Measurements from ENCODE around the gene C13orf46. TPM values are rescaled to one million over a fixed set of nuclear protein-coding genes. Genes with fewer than 3 reads are reported as not detected.
A peak's percentile ranks its signal among the peaks of the same experiment; 100 is the strongest.
"Not testable (repeated sequence)": the region's sequence is repeated elsewhere in the genome, so short reads cannot be mapped to it uniquely, and the experiment has no call there.

C13orf46 gene
- 0.54 to 1.8 TPM (median 0.57 TPM) in 3 replicates for total RNA-seq

DNA sequence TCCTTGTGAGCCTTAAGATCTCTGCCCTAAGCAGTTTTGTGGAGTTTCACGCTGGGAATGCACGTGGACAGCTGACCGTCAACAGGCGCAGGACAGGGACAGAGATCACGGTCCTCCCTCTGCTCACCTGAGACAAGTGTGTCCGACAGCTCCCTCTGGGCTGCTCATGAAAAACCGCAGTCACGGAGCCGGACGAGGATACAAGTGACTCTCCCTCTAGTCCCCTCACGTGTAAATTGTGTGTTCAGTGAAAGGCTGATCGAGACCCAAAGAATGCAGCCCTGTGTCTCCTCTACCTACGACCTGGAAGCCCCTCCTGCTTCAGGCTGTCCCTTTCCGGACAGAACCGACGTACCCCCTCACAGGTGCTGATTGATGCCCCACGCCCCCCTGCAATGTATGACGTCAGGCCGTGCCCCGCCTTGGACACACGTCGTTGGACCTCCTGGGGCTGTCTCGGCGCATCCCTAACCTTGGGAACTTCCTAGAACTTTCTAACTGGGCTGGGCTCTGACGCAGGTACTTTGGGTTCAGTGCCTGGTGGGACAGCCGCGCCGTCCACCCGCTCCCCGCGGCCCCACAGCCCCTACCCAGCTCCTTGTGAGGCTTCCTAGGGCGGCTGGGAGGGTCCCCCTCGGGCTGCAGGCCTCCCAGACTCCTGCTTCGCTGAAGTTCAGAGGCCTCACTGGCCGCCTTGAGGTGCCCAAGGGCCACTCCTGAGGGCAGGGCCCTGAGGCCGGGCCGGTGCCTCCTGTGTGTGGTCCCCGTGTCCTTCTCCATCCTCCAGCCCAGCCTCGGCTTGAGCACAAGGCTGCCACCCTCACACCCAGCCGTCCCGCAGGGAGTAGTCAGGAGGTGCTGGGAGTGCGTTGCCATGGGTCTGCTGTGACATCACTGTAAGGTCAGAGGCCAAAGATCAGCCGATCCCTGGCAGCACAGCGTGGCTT, at the start of gene C13orf46:
Gene C13orf46, minus strand, starts transcription at position 859 of the 947 bp plus-strand sequence. Its CDS starts 79 bp downstream, at position 780.
- DNase-seq (ENCODE audit: low spot score in 2 of 2, unreplicated experiment in 2 of 2) = peak in 1 of 2 experiments; percentile 17
- Mint-ChIP-seq H3K36me3 (no peaks in the 10 kb centered on the region), H3K9me3 (no peaks in the 10 kb centered on the region), H3K4me3 (no peak within 1 kb of the TSS), H3K4me1 (peaks cover 14% of the 10 kb centered on the region), H3K27me3 (ENCODE audit: low read depth) (no peaks in the 10 kb centered on the region), H3K27ac (peak within 1 kb of the TSS; percentile 53)
- TF ChIP-seq, protein P1, sequence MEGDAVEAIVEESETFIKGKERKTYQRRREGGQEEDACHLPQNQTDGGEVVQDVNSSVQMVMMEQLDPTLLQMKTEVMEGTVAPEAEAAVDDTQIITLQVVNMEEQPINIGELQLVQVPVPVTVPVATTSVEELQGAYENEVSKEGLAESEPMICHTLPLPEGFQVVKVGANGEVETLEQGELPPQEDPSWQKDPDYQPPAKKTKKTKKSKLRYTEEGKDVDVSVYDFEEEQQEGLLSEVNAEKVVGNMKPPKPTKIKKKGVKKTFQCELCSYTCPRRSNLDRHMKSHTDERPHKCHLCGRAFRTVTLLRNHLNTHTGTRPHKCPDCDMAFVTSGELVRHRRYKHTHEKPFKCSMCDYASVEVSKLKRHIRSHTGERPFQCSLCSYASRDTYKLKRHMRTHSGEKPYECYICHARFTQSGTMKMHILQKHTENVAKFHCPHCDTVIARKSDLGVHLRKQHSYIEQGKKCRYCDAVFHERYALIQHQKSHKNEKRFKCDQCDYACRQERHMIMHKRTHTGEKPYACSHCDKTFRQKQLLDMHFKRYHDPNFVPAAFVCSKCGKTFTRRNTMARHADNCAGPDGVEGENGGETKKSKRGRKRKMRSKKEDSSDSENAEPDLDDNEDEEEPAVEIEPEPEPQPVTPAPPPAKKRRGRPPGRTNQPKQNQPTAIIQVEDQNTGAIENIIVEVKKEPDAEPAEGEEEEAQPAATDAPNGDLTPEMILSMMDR (IDR thresholded peaks at IDR 0.05; ENCODE audit: unreplicated experiment) = no peak

DNA sequence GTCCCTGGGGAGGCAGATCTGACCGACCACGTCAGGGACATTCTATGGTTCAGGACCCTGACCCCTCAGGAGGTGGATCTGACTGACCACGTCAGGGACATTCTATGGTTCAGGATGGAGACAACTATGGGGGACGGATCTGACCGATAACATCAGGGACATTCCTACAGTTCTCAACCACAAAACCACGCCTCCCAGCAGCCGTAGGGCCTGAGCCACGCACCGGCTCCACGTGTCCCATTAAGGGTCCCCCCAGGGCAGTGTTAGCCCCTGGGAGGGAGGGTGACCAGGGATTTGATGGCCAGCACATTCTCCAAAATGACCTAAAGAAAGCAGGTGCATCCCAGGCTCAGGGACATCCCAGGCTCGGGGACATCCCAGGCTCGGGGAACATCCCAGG, 49.0 kb upstream of the C13orf46 start:
- H3K4me3 Mint-ChIP-seq = no peak overlapping the region
- H3K4me1 Mint-ChIP-seq = peaks cover 4% of the 10 kb centered on the region
- H3K36me3 Mint-ChIP-seq = no peaks in the 10 kb centered on the region
- TF ChIP-seq, protein P1 (IDR thresholded peaks at IDR 0.05; ENCODE audit: unreplicated experiment) = no peak
- H3K27me3 Mint-ChIP-seq (ENCODE audit: low read depth) = no peaks in the 10 kb centered on the region
- H3K9me3 Mint-ChIP-seq = no peaks in the 10 kb centered on the region
- no peak overlapping the region for H3K27ac Mint-ChIP-seq
- no peak for DNase-seq (ENCODE audit: low spot score in 2 of 2, unreplicated experiment in 2 of 2)

DNA sequence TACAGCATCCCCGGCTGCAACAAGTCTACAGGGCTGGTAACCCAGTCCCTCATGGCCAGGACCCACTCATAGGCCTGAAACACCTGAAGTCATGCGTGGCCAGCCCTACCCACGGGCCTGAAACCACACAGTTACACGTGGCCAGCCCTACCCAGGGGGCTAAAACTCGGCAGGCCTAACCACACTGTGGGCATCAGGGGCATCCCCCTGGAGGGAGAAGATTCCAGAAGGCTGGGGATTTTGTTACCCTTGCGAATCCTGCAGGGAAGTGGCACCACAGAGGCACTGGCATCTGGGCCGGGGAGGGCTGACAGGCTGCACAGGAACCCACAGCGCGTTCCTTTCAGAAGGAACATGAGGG, 48.4 kb upstream of the C13orf46 start:
- no peak overlapping the region for H3K27ac Mint-ChIP-seq
- no peak for DNase-seq (ENCODE audit: low spot score in 2 of 2, unreplicated experiment in 2 of 2)
- no peaks in the 10 kb centered on the region for H3K36me3 Mint-ChIP-seq
- no peak overlapping the region for H3K4me3 Mint-ChIP-seq
- H3K9me3 Mint-ChIP-seq = no peaks in the 10 kb centered on the region
- TF ChIP-seq, protein P1 (IDR thresholded peaks at IDR 0.05; ENCODE audit: unreplicated experiment) = no peak
- peaks cover 4% of the 10 kb centered on the region for H3K4me1 Mint-ChIP-seq
- no peaks in the 10 kb centered on the region for H3K27me3 Mint-ChIP-seq (ENCODE audit: low read depth)

DNA sequence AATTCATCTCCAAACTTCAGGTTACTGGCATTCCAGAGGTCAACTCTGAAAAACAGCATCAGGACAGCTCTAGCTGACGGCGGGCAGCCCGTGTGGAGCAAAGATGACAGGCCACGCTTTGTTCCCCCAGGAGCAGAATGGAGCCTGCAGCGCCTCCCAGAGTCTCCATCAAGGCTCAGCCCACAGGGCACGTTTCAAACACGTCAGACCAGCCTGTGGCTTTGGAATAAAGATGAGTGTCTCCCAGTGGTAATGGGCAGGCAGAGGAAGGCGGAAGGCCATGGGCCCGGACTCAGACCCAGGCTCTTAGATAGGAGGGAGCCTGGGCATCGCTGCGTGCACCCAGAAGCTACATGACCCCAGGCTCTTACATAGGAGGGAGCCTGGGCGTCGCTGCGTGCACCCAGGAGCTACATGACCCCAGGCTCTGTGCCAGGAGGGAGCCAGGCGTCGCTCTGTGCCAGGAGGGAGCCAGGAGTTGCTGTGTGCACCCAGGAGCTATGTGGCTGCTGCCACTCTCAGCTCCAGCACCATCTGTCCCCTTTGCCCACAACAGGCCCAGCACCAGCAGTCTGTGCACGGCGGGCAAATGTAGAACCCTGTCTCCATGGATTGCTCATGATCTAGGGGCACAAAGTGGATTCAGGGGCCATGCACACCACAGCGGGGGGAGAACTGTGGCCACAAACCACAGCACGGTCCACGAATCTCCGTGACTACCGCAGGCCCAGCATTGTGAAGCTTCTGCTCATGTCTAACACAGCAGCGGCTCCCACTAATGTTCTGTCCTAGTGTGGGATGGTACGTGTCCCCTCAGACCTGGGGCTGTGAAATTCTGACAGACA, 47.8 kb upstream of the C13orf46 start:
- Mint-ChIP-seq H3K4me1 (peaks cover 4% of the 10 kb centered on the region), H3K27ac (no peak overlapping the region), H3K9me3 (no peaks in the 10 kb centered on the region), H3K4me3 (no peak overlapping the region), H3K27me3 (ENCODE audit: low read depth) (no peaks in the 10 kb centered on the region), H3K36me3 (no peaks in the 10 kb centered on the region)
- TF ChIP-seq, protein P1 (IDR thresholded peaks at IDR 0.05; ENCODE audit: unreplicated experiment) = no peak
- DNase-seq (ENCODE audit: low spot score in 2 of 2, unreplicated experiment in 2 of 2) = no peak

DNA sequence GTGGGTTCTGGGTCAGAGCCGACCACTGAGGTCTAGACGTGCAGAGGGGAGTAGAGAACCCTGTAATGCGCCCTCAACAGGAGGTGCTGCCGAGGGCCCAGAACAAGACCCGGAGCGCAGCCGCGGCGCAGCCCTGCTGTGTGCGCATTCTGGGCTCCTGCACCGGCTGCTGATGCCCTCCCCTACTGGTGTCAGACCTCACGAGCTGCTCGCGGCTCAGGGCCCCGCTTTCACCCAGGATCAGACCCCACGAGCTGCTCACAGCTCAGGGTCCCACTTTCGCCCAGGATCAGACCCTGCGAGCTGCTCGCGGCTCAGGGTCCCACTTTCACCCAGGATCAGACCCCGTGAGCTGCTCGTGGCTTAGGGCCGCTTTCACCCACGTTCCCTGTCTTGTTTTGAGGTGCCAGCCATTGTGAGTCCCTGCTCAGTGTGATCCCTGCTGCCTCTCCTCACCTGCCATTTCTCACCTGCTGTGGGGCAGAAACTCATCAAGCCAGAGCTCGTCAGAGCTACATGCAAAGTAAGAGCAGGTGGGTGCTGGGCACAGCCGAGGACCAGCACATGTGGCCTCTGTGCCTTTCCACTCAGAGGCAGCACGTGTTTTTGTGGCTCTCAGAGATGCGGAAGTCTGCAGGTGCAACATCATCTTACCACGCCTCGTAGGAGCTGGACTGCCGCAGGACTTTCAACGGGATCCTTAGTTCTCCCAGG, 47.0 kb upstream of the C13orf46 start:
- no peaks in the 10 kb centered on the region for H3K36me3 Mint-ChIP-seq
- no peak overlapping the region for H3K4me3 Mint-ChIP-seq
- peaks cover 4% of the 10 kb centered on the region for H3K4me1 Mint-ChIP-seq
- H3K27me3 Mint-ChIP-seq (ENCODE audit: low read depth) = no peaks in the 10 kb centered on the region
- TF ChIP-seq, protein P1 (IDR thresholded peaks at IDR 0.05; ENCODE audit: unreplicated experiment) = no peak
- no peaks in the 10 kb centered on the region for H3K9me3 Mint-ChIP-seq
- no peak for DNase-seq (ENCODE audit: low spot score in 2 of 2, unreplicated experiment in 2 of 2)
- no peak overlapping the region for H3K27ac Mint-ChIP-seq

DNA sequence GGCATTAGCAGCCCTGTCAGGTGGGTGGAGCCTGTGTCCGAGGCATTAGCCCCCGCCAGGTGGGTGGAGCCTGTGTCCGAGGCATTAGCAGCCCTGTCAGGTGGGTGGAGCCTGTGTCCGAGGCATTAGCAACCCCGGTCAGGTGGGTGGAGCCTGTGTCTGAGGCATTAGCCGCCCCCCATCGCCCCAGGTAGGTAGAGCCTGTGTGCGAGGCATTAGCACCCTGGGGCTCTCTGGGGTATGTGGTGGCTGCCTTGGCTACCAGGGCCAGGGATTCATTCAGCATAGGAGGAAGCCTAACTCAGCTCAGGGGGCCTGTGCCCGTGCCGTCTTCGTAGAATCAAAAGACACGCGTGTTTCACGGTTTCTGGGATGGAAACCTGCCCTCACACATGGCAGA, 46.3 kb upstream of the C13orf46 start:
- DNase-seq (ENCODE audit: low spot score in 2 of 2, unreplicated experiment in 2 of 2); H3K9me3 Mint-ChIP-seq; H3K4me3 Mint-ChIP-seq; H3K4me1 Mint-ChIP-seq; H3K36me3 Mint-ChIP-seq; H3K27me3 Mint-ChIP-seq (ENCODE audit: low read depth); H3K27ac Mint-ChIP-seq: not testable (repeated sequence)

Data from mesothelial cell of epicardium (in vitro differentiated cells).